DND-41 (cell line): ENCODE measurements around the gene RMND5A.

ENCODE experiments used
- CTCF ChIP-seq: IDR thresholded peaks from 2 replicates; pipeline ENCODE4 v1.5.1; 2012; ENCODE audit warnings: borderline replicate concordance, low read length, moderate library complexity, mild to moderate bottlenecking; ENCODE audit not compliant: poor library complexity, severe bottlenecking; ENCODE audit errors: extremely low read depth
- EZH2 ChIP-seq: IDR thresholded peaks from 3 replicates; pipeline ENCODE4 v1.6.1; 2012; ENCODE audit warnings: borderline replicate concordance, low read depth, mild to moderate bottlenecking, moderate library complexity, low read length, inconsistent platforms; ENCODE audit not compliant: severe bottlenecking

DNA sequence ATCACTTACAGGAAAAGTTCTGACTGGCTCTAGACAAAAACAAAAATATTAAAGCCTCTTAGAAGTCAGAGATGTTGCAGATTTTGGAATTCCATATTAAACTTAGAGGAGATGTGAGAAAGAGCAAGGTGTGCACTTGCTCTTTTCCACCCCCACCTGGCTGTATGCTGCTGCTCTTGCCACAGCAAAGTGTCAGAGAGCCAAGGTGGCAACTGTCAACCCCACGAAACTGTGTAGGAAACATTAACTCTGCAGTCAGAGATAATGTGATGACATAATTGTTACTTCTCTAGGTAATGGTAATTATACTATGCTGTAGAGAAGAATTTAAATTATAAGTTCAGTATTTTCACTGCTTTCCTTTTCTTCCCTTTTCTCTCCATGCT lies 45.2 kb downstream of the RMND5A start:
- TF ChIP-seq CTCF, result no peak
- TF ChIP-seq EZH2, result no peak
